Uterus (tissue), 2 donors: ENCODE results near the gene ADGRA3.

Experiments
- CTCF ChIP-seq, 4 experiments: fragments of 200-600 bp in 2 of 4; fragments of 450-650 bp in 2 of 4; sonication (generic) in 2 of 4; IDR thresholded peaks; one replicate each; pipeline ENCODE4 v1.5.1; 2016 to 2019; ENCODE audit warnings: antibody characterized with exemption in 4 of 4, mild to moderate bottlenecking in 2 of 4, moderate library complexity in 1 of 4
- POLR2A ChIP-seq, 2 donors: fragments of 450-650 bp; IDR thresholded peaks; one replicate each; pipeline ENCODE4 v1.6.1; 2016; ENCODE audit warnings: antibody characterized with exemption in 2 of 2, mild to moderate bottlenecking in 1 of 2, moderate library complexity in 1 of 2

- no peak for TF ChIP-seq POLR2A (IDR thresholded peaks at IDR 0.05)
- no peak for TF ChIP-seq CTCF (IDR thresholded peaks at IDR 0.05)
Measured at GRCh38 chr4:22444813-22445212, 71.1 kb downstream of the ADGRA3 start.
